Measurements from ENCODE around the gene DPEP2NB. TPM values are rescaled to one million over a fixed set of nuclear protein-coding genes. Genes with fewer than 3 reads are reported as not detected.
A peak's percentile ranks its signal among the peaks of the same experiment; 100 is the strongest.

DPEP2NB gene
- total and polyA plus RNA-seq, 10 of the 15 experiments (the other 5 are each of a cell fraction or from before 2014, with no cell fraction given), result not detected

DNA sequence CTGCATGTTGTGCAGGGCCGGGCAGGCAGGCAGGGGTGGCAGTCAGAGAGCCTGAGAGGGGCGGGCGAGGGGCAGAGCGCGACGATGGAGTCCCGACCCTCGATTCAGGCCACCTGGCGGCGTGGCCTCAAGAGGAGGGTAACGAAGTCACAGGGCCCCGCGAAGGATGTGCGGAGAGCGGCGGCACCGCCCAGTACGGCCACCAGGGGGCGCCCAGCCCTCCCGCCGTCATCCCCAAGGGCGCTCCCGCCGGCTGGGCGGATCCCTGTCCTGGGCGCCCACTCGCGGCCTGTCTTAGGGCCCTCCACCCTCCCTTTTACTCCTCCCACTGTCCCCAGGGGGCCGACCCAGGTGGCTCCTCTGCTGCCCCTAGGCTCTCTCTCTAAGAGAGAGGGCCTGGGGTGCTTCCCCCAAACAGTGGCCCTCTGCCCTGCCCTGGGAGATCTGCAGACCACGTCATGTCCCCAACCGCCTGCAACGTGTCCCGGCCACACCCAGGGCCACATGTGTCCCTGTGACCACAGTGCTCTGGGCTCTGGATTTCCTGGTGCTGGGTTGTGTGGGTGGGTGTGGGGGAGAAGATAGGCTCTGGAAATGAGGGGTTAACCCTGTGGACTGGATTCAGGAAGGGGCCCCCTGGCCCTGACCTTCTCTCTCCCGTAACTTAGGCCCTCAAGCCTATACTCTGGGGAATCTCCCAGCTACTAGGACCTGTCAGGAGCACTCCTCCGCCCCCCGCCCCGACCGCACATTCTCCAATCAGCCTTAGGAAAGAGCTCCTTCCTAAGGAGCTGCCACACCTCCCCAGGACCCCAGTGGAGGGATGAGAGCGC lies 22.3 kb downstream of the DPEP2NB start (continued):
- TF ChIP-seq CHD2 (IDR thresholded peaks at IDR 0.05; ENCODE audit: borderline replicate concordance, low read depth, low read length) (no peak), GATAD2B (conservative IDR thresholded peaks at IDR 0.05; ENCODE audit: low read depth) (peak; percentile 86), MEF2A (IDR thresholded peaks at IDR 0.05; ENCODE audit: insufficient read depth, low read depth, low read length) (0 out of 2 replicates have a peak, but pooled peaks have one; percentile 13), IKZF2 (IDR thresholded peaks at IDR 0.05) (peak; percentile 38 to 45; a peak in 1 of 4 replicates), IKZF1 (conservative IDR thresholded peaks at IDR 0.05) (peak; percentile 77), EGR1 (IDR thresholded peaks at IDR 0.05; ENCODE audit: borderline replicate concordance in 1 of 2, low read depth in 2 of 2, low read length in 2 of 2) (peak in 1 of 2 experiments; percentile 49; a peak in 1 of 3 replicates), SIN3A (IDR thresholded peaks at IDR 0.05; ENCODE audit: low read depth, low read length) (peak; percentile 43; the same call in 1 of the 2 replicates), SREBF1 (IDR thresholded peaks at IDR 0.05; ENCODE audit: low read length) (no peak), ATF7 (IDR thresholded peaks at IDR 0.05; ENCODE audit: low read depth) (no peak), ZNF24 (IDR thresholded peaks at IDR 0.05) (no peak), SMAD5 (IDR thresholded peaks at IDR 0.05; ENCODE audit: low read depth) (no peak), NR2F1 (conservative IDR thresholded peaks at IDR 0.05) (peak; percentile 85)
- TF ChIP-seq, protein P1, sequence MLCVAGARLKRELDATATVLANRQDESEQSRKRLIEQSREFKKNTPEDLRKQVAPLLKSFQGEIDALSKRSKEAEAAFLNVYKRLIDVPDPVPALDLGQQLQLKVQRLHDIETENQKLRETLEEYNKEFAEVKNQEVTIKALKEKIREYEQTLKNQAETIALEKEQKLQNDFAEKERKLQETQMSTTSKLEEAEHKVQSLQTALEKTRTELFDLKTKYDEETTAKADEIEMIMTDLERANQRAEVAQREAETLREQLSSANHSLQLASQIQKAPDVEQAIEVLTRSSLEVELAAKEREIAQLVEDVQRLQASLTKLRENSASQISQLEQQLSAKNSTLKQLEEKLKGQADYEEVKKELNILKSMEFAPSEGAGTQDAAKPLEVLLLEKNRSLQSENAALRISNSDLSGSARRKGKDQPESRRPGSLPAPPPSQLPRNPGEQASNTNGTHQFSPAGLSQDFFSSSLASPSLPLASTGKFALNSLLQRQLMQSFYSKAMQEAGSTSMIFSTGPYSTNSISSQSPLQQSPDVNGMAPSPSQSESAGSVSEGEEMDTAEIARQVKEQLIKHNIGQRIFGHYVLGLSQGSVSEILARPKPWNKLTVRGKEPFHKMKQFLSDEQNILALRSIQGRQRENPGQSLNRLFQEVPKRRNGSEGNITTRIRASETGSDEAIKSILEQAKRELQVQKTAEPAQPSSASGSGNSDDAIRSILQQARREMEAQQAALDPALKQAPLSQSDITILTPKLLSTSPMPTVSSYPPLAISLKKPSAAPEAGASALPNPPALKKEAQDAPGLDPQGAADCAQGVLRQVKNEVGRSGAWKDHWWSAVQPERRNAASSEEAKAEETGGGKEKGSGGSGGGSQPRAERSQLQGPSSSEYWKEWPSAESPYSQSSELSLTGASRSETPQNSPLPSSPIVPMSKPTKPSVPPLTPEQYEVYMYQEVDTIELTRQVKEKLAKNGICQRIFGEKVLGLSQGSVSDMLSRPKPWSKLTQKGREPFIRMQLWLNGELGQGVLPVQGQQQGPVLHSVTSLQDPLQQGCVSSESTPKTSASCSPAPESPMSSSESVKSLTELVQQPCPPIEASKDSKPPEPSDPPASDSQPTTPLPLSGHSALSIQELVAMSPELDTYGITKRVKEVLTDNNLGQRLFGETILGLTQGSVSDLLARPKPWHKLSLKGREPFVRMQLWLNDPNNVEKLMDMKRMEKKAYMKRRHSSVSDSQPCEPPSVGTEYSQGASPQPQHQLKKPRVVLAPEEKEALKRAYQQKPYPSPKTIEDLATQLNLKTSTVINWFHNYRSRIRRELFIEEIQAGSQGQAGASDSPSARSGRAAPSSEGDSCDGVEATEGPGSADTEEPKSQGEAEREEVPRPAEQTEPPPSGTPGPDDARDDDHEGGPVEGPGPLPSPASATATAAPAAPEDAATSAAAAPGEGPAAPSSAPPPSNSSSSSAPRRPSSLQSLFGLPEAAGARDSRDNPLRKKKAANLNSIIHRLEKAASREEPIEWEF (IDR thresholded peaks at IDR 0.05; ENCODE audit: insufficient replicate concordance, low read depth, low read length), result no peak
- TF ChIP-seq, protein P2, sequence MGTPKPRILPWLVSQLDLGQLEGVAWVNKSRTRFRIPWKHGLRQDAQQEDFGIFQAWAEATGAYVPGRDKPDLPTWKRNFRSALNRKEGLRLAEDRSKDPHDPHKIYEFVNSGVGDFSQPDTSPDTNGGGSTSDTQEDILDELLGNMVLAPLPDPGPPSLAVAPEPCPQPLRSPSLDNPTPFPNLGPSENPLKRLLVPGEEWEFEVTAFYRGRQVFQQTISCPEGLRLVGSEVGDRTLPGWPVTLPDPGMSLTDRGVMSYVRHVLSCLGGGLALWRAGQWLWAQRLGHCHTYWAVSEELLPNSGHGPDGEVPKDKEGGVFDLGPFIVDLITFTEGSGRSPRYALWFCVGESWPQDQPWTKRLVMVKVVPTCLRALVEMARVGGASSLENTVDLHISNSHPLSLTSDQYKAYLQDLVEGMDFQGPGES (IDR thresholded peaks at IDR 0.05), result no peak
- TF ChIP-seq, protein P3, sequence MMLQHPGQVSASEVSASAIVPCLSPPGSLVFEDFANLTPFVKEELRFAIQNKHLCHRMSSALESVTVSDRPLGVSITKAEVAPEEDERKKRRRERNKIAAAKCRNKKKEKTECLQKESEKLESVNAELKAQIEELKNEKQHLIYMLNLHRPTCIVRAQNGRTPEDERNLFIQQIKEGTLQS (IDR thresholded peaks at IDR 0.05; ENCODE audit: borderline replicate concordance, extremely low read depth, low read depth, low read length), result no peak
- TF ChIP-seq, protein P4, sequence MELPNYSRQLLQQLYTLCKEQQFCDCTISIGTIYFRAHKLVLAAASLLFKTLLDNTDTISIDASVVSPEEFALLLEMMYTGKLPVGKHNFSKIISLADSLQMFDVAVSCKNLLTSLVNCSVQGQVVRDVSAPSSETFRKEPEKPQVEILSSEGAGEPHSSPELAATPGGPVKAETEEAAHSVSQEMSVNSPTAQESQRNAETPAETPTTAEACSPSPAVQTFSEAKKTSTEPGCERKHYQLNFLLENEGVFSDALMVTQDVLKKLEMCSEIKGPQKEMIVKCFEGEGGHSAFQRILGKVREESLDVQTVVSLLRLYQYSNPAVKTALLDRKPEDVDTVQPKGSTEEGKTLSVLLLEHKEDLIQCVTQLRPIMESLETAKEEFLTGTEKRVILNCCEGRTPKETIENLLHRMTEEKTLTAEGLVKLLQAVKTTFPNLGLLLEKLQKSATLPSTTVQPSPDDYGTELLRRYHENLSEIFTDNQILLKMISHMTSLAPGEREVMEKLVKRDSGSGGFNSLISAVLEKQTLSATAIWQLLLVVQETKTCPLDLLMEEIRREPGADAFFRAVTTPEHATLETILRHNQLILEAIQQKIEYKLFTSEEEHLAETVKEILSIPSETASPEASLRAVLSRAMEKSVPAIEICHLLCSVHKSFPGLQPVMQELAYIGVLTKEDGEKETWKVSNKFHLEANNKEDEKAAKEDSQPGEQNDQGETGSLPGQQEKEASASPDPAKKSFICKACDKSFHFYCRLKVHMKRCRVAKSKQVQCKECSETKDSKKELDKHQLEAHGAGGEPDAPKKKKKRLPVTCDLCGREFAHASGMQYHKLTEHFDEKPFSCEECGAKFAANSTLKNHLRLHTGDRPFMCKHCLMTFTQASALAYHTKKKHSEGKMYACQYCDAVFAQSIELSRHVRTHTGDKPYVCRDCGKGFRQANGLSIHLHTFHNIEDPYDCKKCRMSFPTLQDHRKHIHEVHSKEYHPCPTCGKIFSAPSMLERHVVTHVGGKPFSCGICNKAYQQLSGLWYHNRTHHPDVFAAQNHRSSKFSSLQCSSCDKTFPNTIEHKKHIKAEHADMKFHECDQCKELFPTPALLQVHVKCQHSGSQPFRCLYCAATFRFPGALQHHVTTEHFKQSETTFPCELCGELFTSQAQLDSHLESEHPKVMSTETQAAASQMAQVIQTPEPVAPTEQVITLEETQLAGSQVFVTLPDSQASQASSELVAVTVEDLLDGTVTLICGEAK (IDR thresholded peaks at IDR 0.05; ENCODE audit: borderline replicate concordance), result no peak
- TF ChIP-seq, protein P5, sequence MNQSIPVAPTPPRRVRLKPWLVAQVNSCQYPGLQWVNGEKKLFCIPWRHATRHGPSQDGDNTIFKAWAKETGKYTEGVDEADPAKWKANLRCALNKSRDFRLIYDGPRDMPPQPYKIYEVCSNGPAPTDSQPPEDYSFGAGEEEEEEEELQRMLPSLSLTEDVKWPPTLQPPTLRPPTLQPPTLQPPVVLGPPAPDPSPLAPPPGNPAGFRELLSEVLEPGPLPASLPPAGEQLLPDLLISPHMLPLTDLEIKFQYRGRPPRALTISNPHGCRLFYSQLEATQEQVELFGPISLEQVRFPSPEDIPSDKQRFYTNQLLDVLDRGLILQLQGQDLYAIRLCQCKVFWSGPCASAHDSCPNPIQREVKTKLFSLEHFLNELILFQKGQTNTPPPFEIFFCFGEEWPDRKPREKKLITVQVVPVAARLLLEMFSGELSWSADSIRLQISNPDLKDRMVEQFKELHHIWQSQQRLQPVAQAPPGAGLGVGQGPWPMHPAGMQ (IDR thresholded peaks at IDR 0.05; ENCODE audit: borderline replicate concordance), result no peak

Measured in GM12878 (cell line).